ENCODE data around the gene CREG1.

GRCh38 chr1:167593860-167594259 lies 40.3 kb upstream of the CREG1 start:
- TF ChIP-seq CTCF (conservative IDR thresholded peaks at IDR 0.05; ENCODE audit: low read length): no peak
- TF ChIP-seq EZH2phosphoT487 (IDR thresholded peaks at IDR 0.05; ENCODE audit: borderline replicate concordance, low read depth, low read length): no peak
